COLO668 (cell line): ENCODE measurements around the gene EGFL6.
A peak's percentile ranks its signal among the peaks of the same experiment; 100 is the strongest.

Experiments used
- DNase-seq: peaks from one replicate; lab custom pipeline; 2025; ENCODE audit not compliant: unreplicated experiment; lab: John Stamatoyannopoulos, UW

Gene EGFL6

GRCh38 chrX:13569479-13570260 lies at the start of gene EGFL6:
TSS of gene EGFL6 (plus strand) at chrX:13569601. CDS start at chrX:13569862, 261 bp downstream.
- peak; percentile 22 for DNase-seq

GRCh38 chrX:13520351-13520750 lies 49.0 kb upstream of the EGFL6 start:
- DNase-seq: no peak

- DNase-seq: no peak
Observed at GRCh38 chrX:13520936-13521335, 48.5 kb upstream of the EGFL6 start.

- no peak for DNase-seq
Observed at GRCh38 chrX:13522811-13523210, 46.6 kb upstream of the EGFL6 start.

- DNase-seq: no peak
Observed at GRCh38 chrX:13533726-13534125, 35.7 kb upstream of the EGFL6 start.

- DNase-seq: no peak
Observed at GRCh38 chrX:13535376-13536165, 33.8 kb upstream of the EGFL6 start.

- no peak for DNase-seq
Observed at GRCh38 chrX:13536551-13536950, 32.9 kb upstream of the EGFL6 start.

- no peak for DNase-seq
Observed at GRCh38 chrX:13538414-13538813, 31.0 kb upstream of the EGFL6 start.

GRCh38 chrX:13540602-13541001 lies 28.8 kb upstream of the EGFL6 start:
- DNase-seq: no peak

GRCh38 chrX:13545726-13546125 lies 23.7 kb upstream of the EGFL6 start:
- DNase-seq: no peak

GRCh38 chrX:13547671-13548070 lies 21.7 kb upstream of the EGFL6 start:
- DNase-seq: no peak

GRCh38 chrX:13550346-13550745 lies 19.1 kb upstream of the EGFL6 start:
- no peak for DNase-seq

- no peak for DNase-seq
Observed at GRCh38 chrX:13551610-13552009, 17.8 kb upstream of the EGFL6 start.

GRCh38 chrX:13552892-13553291 lies 16.5 kb upstream of the EGFL6 start:
- DNase-seq: no peak

- no peak for DNase-seq
Observed at GRCh38 chrX:13565511-13565910, 3.9 kb upstream of the EGFL6 start.

GRCh38 chrX:13570261-13570605 lies 832 bp downstream of the EGFL6 start:
- DNase-seq: no peak

GRCh38 chrX:13571136-13571535 lies 1.7 kb downstream of the EGFL6 start:
- no peak for DNase-seq

GRCh38 chrX:13574600-13574999 lies 5.2 kb downstream of the EGFL6 start:
- DNase-seq: no peak

GRCh38 chrX:13579661-13580060 lies 10.3 kb downstream of the EGFL6 start:
- no peak for DNase-seq

- DNase-seq: no peak
Observed at GRCh38 chrX:13581554-13581953, 12.2 kb downstream of the EGFL6 start.

GRCh38 chrX:13587786-13588477 lies 18.5 kb downstream of the EGFL6 start:
- DNase-seq: no peak

GRCh38 chrX:13590207-13590606 lies 20.8 kb downstream of the EGFL6 start:
- DNase-seq: no peak
